ENCODE measurements around the gene IFRD2. TPM values are rescaled to one million over a fixed set of nuclear protein-coding genes. Genes with fewer than 3 reads are reported as not detected.
A peak's percentile ranks its signal among the peaks of the same experiment; 100 is the strongest.

IFRD2 gene
- polyA plus RNA-seq, 1 of the 3 experiments (the other 2 are of a cell fraction) = 73.2 TPM

- Histone ChIP-seq H3K27ac (ENCODE audit: low read depth in 2 of 2, low read length in 1 of 2) (peak overlapping the region; percentile 54 to 79; a peak in 3 of 4 replicates), H3K27me3 (ENCODE audit: insufficient read depth) (no peaks in the 10 kb centered on the region), H3K4me3 (ENCODE audit: low read depth in 2 of 2, low read length in 1 of 2) (peak overlapping the region; percentile 52 to 66), H2AFZ (ENCODE audit: low read depth) (peak overlapping the region; percentile 80), H3K36me3 (replicated peaks in 1 of 2; ENCODE audit: control insufficient read depth in 1 of 2, insufficient read depth in 2 of 2, low read length in 1 of 2) (peaks cover 0 to 6% of the 10 kb centered on the region in 2 experiments), H3K9me2 (no peaks in the 10 kb centered on the region), H3K9ac (peak overlapping the region; percentile 62), H4K20me1 (ENCODE audit: insufficient read depth) (no peaks in the 10 kb centered on the region), H3K4me2 (peak overlapping the region; percentile 86), H3K4me1 (ENCODE audit: control insufficient read depth in 1 of 2, insufficient read depth in 2 of 2, low read depth in 1 of 2, low read length in 1 of 2) (peaks cover 10 to 38% of the 10 kb centered on the region in 2 experiments; a peak in 2 of 4 replicates), H3K79me2 (ENCODE audit: insufficient read depth) (peaks cover 7% of the 10 kb centered on the region; the same call in 1 of the 2 replicates), H3K9me3 (no peaks in the 10 kb centered on the region), H3F3A (replicated peaks; ENCODE audit: insufficient read depth) (no peaks in the 10 kb centered on the region)
- no peak for TF ChIP-seq FOSL2 (IDR thresholded peaks at IDR 0.05; ENCODE audit: borderline replicate concordance, low read depth)
- no peak for TF ChIP-seq SIN3A (IDR thresholded peaks at IDR 0.05; ENCODE audit: borderline replicate concordance, low read depth, low read length)
- no peak for TF ChIP-seq TAF1 (IDR thresholded peaks at IDR 0.05; ENCODE audit: borderline replicate concordance, low read depth, low read length)
- TF ChIP-seq GATA2 (CRISPR knock-in tag; IDR thresholded peaks at IDR 0.05) = no peak
- no peak for TF ChIP-seq REST (IDR thresholded peaks at IDR 0.05; ENCODE audit: low read depth, low read length)
- no peak for TF ChIP-seq RXRA (IDR thresholded peaks at IDR 0.05; ENCODE audit: borderline replicate concordance, low read depth)
- TF ChIP-seq MXI1 (IDR thresholded peaks at IDR 0.05; ENCODE audit: low read depth, low read length) = no peak
- TF ChIP-seq RFX5 (IDR thresholded peaks at IDR 0.05; ENCODE audit: low read length) = no peak
- TF ChIP-seq CHD2 (IDR thresholded peaks at IDR 0.05; ENCODE audit: low read length, partially characterized antibody) = no peak
- TF ChIP-seq MAX (IDR thresholded peaks at IDR 0.05; ENCODE audit: low read depth) = no peak
- TF ChIP-seq PBX3 (IDR thresholded peaks at IDR 0.05) = no peak
- no peak for TF ChIP-seq ZBTB33 (IDR thresholded peaks at IDR 0.05; ENCODE audit: borderline replicate concordance, low read depth)
- no peak for TF ChIP-seq NRF1 (IDR thresholded peaks at IDR 0.05; ENCODE audit: low read depth, low read length)
- no peak for TF ChIP-seq FOXM1 (IDR thresholded peaks at IDR 0.05; ENCODE audit: low read depth)
- no peak for TF ChIP-seq NFIC (IDR thresholded peaks at IDR 0.05; ENCODE audit: borderline replicate concordance)
- TF ChIP-seq TEAD4 (IDR thresholded peaks at IDR 0.05; ENCODE audit: borderline replicate concordance, insufficient read depth) = no peak
- CTCF ChIA-PET = interaction anchor here (1.0 to 7.7 kb wide), 7 partner anchors 11 to 71 kb away, joined by 3 to 45 read pairs (median 4); partner anchors contain the start of gene LSMEM2
- POLR2A ChIA-PET = interaction anchor here (0.7 to 1.6 kb wide), 6 partner anchors 15 to 48 kb away, joined by 3 to 6 read pairs (median 4); partner anchors contain the start of gene TUSC2
- DNase-seq = no peak
- 55% methylated on average over 8 of the region's 12 CpGs for WGBS (ENCODE audit: low lambda C conversion rate)
Measured at GRCh38 chr3:50299929-50300680, 7.9 kb upstream of the IFRD2 start.

Measured in SK-N-SH (cell line).